ENCODE measurements around the gene RIN2. TPM values are rescaled to one million over a fixed set of nuclear protein-coding genes. Genes with fewer than 3 reads are reported as not detected.

Gene RIN2
- total and polyA plus RNA-seq, 2 experiments from 2014 or later, result 0.08 to 1.4 TPM

GRCh38 chr20:19768325-19768842 lies 10.3 kb downstream of the RIN2 start:
- H3K9me2 ChIP-seq (ENCODE audit: insufficient read depth), result no peaks in the 10 kb centered on the region
- Mint-ChIP-seq H3K36me3 (ENCODE audit: low read depth) (no peaks in the 10 kb centered on the region), H3K4me3 (no peak overlapping the region), H3K9me3 (no peaks in the 10 kb centered on the region), H3K4me1 (peaks cover 34% of the 10 kb centered on the region; the same call in 2 of the 3 replicates), H3K27me3 (ENCODE audit: insufficient read depth, low read depth, poor library complexity) (peaks cover 4% of the 10 kb centered on the region), H3K27ac (no peak overlapping the region)
- H3K36me3 ChIP-seq (ENCODE audit: insufficient read depth), result no peaks in the 10 kb centered on the region
- ATAC-seq (no peak), DNase-seq (ENCODE audit: low spot score) (no peak)
- no peaks in the 10 kb centered on the region for H3K79me2 ChIP-seq (replicated peaks; ENCODE audit: insufficient read depth)
- TF ChIP-seq CTCF (conservative IDR thresholded peaks at IDR 0.05; ENCODE audit: low read depth in 2 of 2) (no peak), CREB1 (CRISPR knock-in tag; IDR thresholded peaks at IDR 0.05; ENCODE audit: low read depth) (no peak)
- no peak overlapping the region for H2AFZ ChIP-seq
- no peaks in the 10 kb centered on the region for H4K20me1 ChIP-seq (replicated peaks; ENCODE audit: insufficient read depth)
- no peaks in the 10 kb centered on the region for H3K27me3 ChIP-seq (ENCODE audit: insufficient read depth)
- H3K27ac ChIP-seq (ENCODE audit: low read depth), result no peak overlapping the region
- no peaks in the 10 kb centered on the region for H3F3A ChIP-seq (replicated peaks; ENCODE audit: low read depth)
- no peaks in the 10 kb centered on the region; the same call in 1 of the 2 replicates for H3K4me1 ChIP-seq (ENCODE audit: insufficient read depth)
- H3K4me2 ChIP-seq, result no peak overlapping the region
- H3K4me3 ChIP-seq, result no peak overlapping the region

- Histone ChIP-seq H3K27ac (ENCODE audit: low read depth) (no peak overlapping the region), H3K27me3 (ENCODE audit: insufficient read depth) (no peaks in the 10 kb centered on the region), H3K79me2 (replicated peaks; ENCODE audit: insufficient read depth) (no peaks in the 10 kb centered on the region), H3F3A (replicated peaks; ENCODE audit: low read depth) (no peaks in the 10 kb centered on the region), H3K4me3 (no peak overlapping the region), H3K36me3 (ENCODE audit: insufficient read depth) (no peaks in the 10 kb centered on the region), H4K20me1 (replicated peaks; ENCODE audit: insufficient read depth) (no peaks in the 10 kb centered on the region), H3K4me1 (ENCODE audit: insufficient read depth) (no peaks in the 10 kb centered on the region; the same call in 1 of the 2 replicates), H3K9me2 (ENCODE audit: insufficient read depth) (no peaks in the 10 kb centered on the region), H2AFZ (no peak overlapping the region; the same call in 1 of the 2 replicates), H3K4me2 (no peak overlapping the region)
- ATAC-seq (no peak), DNase-seq (ENCODE audit: low spot score) (no peak)
- TF ChIP-seq CREB1 (CRISPR knock-in tag; IDR thresholded peaks at IDR 0.05; ENCODE audit: low read depth), result no peak
- TF ChIP-seq EZH2phosphoT487 (IDR thresholded peaks at IDR 0.05; ENCODE audit: unreplicated experiment), result no peak
- no peak for TF ChIP-seq ZNF331 (CRISPR knock-in tag; IDR thresholded peaks at IDR 0.05; ENCODE audit: low read depth)
- TF ChIP-seq ZNF114 (CRISPR knock-in tag; IDR thresholded peaks at IDR 0.05), result no peak
- TF ChIP-seq CTCF (conservative IDR thresholded peaks at IDR 0.05; ENCODE audit: low read depth in 2 of 2), result no peak
- TF ChIP-seq EZH2 (IDR thresholded peaks at IDR 0.05; ENCODE audit: low read depth, unreplicated experiment), result no peak
- no peak for TF ChIP-seq JUNB (IDR thresholded peaks at IDR 0.05; ENCODE audit: unreplicated experiment)
- TF ChIP-seq POLR2AphosphoS5 (IDR thresholded peaks at IDR 0.05; ENCODE audit: low read depth), result no peak
- TF ChIP-seq NANOG (IDR thresholded peaks at IDR 0.05; ENCODE audit: borderline replicate concordance), result no peak
- Mint-ChIP-seq H3K36me3 (ENCODE audit: low read depth) (no peaks in the 10 kb centered on the region), H3K27ac (no peak overlapping the region), H3K4me1 (peaks cover 34% of the 10 kb centered on the region), H3K27me3 (ENCODE audit: insufficient read depth, low read depth, poor library complexity) (peaks cover 5% of the 10 kb centered on the region), H3K9me3 (no peaks in the 10 kb centered on the region), H3K4me3 (no peak overlapping the region)
Observed at GRCh38 chr20:19769507-19769906, 11.4 kb downstream of the RIN2 start.

Data from GM23338 (cell line).